Stimulated activated naive CD8-positive, alpha-beta T cell treated with anti-CD3 and anti-CD28 coated beads, Interleukin-15, Interleukin-2, amounts not matched to agents 100 ng/mL and 50 ng/mL, for 24 hours (primary cell): ENCODE measurements around the gene RPS15A.

Source experiments
- H3K27ac Mint-ChIP-seq: one replicate; pipeline ENCODE4 v1.8.0; 2021; ENCODE audit warnings: mild to moderate bottlenecking, mixed read lengths
- H3K27me3 Mint-ChIP-seq: one replicate; pipeline ENCODE4 v1.8.0; 2021; ENCODE audit warnings: mixed read lengths
- H3K36me3 Mint-ChIP-seq: one replicate; pipeline ENCODE4 v1.8.0; 2021; ENCODE audit warnings: low read depth, mixed read lengths
- H3K4me1 Mint-ChIP-seq: one replicate; pipeline ENCODE4 v1.8.0; 2021; ENCODE audit warnings: low read depth, mixed read lengths
- H3K4me3 Mint-ChIP-seq: one replicate; pipeline ENCODE4 v1.8.0; 2021; ENCODE audit warnings: mild to moderate bottlenecking, mixed read lengths
- H3K9me3 Mint-ChIP-seq: one replicate; pipeline ENCODE4 v1.8.0; 2021; ENCODE audit warnings: mixed read lengths

Gene RPS15A

DNA sequence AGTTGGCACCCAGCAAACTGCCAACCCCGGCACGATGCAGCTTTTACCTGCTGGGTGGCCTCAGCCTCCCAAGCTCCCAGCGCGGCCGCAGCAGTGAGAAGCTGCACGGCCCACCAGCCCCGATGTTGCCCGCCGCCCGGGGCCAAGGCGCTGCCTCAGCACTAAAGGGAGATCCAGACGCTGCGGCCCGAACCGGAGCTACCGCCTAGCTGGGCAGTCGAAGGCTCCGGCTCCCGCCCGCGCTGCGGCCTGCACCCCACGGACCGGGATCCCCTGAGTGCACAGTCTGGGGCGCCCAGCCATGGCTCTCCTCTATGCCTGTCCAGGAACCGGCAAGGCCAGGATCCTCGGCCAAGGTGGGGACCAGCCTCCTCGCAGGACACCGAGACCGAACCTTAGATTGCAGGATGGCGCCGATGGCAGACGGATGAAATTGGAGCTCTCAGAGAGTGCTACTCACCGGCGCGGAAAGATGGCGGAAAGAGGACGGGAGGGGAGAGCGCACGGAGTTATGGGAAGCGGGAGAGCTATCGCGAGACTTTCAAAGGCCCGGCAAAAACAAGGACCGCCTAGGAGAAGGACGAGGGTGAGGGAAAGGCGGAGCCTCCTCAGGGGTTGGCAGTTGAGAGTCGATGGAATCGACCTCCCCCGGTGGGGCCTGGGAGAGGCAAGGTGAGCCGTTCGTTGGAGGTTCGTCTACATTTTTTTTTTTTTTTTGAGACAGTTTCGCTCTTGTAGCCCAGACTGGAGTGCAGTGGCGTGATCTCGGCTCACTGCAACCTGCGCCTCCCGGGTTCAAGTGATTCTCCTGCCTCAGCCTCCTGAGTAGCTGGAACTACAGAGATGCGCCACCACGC is at the start of gene RPS15A:
Gene RPS15A, minus strand, starts transcription at position 485 of the 857 bp plus-strand sequence. CDS start 1,221 bp downstream, outside the sequence.
- no peaks in the 10 kb centered on the region for H3K27me3 Mint-ChIP-seq
- no peaks in the 10 kb centered on the region for H3K9me3 Mint-ChIP-seq
- H3K36me3 Mint-ChIP-seq = peaks cover 82% of the 10 kb centered on the region
- H3K4me3 Mint-ChIP-seq = peak within 1 kb of the TSS; percentile 98
- peak within 1 kb of the TSS; percentile 97 for H3K27ac Mint-ChIP-seq
- H3K4me1 Mint-ChIP-seq = peaks cover 61% of the 10 kb centered on the region

DNA sequence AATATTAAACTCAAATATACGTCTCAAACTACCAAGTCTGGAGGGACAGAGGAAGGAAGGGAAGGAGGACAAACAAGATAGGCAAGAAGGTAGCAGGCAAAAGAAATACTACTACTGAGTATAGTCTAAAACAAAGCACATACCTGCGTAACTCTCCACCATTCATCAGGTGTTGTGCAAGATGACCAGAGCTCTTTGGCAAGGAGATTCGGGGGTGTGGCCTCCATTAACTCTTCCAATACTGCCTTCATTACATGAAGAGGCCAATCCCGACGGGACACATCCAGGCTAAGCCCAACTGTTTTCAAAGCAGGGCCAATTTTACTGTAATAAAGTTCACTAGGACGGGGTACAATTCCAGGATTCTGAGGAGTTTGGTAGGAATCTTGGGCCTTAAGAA is 49.4 kb upstream of the RPS15A start:
- H3K4me3 Mint-ChIP-seq = no peak overlapping the region
- H3K27ac Mint-ChIP-seq = no peak overlapping the region
- H3K27me3 Mint-ChIP-seq = no peaks in the 10 kb centered on the region
- H3K9me3 Mint-ChIP-seq = no peaks in the 10 kb centered on the region
- H3K4me1 Mint-ChIP-seq = peaks cover 16% of the 10 kb centered on the region
- H3K36me3 Mint-ChIP-seq = peaks cover 81% of the 10 kb centered on the region

DNA sequence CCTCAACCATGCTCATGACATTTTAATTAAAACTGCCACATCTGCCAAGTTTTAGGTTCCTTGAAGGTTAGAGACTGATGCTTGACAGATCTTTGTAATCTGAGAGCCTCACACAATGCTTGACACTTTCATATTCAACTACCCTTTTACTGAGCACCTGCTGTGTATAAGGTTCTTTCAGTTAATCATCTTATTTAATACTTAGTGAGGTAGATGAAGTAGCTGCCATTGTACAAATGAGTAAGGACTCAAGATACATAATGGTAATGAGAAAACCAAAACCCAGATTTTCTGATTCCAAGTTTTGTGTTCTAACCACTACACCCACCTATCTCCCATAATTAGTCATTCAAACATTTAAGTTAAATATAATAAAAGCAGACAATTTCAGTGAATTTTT is 46.6 kb upstream of the RPS15A start:
- Mint-ChIP-seq H3K27me3 (no peaks in the 10 kb centered on the region), H3K4me1 (peaks cover 16% of the 10 kb centered on the region), H3K36me3 (peaks cover 73% of the 10 kb centered on the region), H3K27ac (peak overlapping the region; percentile 28), H3K9me3 (no peaks in the 10 kb centered on the region), H3K4me3 (no peak overlapping the region)

DNA sequence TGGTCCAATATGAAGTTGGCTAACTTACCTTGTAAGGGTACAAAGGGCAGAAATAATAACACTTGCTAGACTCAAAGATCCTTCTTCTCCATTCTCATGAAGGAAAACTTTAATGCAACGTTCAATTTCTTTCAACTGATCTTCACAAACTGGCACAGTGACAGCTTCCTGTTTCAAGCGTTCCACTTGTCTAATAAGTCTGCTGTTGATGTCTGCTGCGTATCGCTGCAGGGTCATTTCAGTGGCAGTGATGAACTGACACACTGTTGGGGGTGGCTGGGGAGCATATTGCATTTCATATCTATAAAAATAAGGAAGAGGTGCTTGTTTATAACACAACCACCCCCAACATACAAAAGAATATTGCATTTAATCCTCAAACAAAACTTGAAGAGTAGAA is 44.7 kb upstream of the RPS15A start:
- Mint-ChIP-seq H3K27me3 (no peaks in the 10 kb centered on the region), H3K9me3 (no peaks in the 10 kb centered on the region), H3K4me1 (peaks cover 16% of the 10 kb centered on the region), H3K27ac (peak overlapping the region; percentile 28), H3K4me3 (no peak overlapping the region), H3K36me3 (peaks cover 74% of the 10 kb centered on the region)

DNA sequence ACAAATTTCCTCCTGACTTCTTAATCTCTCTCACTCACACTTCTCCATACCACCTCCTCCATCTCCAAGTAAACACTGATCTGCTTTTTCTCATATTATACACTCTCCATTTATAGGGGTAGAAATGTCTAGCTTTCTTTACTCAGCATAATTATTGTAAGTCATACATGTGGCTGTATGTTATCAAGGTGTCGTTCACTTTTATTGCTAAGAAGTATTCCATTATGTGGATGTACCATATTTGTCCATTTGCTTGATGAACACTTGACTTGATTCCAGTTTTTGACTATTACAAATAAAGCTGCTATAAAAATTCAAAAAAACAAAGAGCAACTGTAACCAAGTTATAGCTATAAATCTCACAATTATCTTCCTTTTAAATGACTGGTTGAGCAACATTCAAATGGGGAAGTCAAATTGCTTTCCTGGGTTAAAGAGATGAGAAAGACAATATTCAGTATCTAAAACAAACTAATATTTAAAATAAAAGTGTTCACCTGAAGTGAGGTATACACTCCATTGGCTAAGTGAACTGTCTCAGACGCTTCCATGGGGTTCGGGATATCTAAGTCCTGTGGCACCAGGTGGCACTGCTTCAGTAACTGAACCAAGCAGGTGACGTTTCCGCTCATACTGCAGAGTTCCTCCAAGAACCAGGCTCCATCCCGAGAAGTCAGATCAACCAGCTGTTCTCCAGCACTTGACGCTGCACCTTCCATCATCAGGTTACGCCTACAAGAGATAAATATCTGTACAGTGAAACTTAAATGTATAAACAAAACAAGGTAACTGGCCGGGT is 43.8 kb upstream of the RPS15A start:
- Mint-ChIP-seq H3K9me3 (no peaks in the 10 kb centered on the region), H3K4me1 (peaks cover 16% of the 10 kb centered on the region), H3K4me3 (no peak overlapping the region), H3K27ac (no peak overlapping the region), H3K27me3 (no peaks in the 10 kb centered on the region), H3K36me3 (peaks cover 75% of the 10 kb centered on the region)

DNA sequence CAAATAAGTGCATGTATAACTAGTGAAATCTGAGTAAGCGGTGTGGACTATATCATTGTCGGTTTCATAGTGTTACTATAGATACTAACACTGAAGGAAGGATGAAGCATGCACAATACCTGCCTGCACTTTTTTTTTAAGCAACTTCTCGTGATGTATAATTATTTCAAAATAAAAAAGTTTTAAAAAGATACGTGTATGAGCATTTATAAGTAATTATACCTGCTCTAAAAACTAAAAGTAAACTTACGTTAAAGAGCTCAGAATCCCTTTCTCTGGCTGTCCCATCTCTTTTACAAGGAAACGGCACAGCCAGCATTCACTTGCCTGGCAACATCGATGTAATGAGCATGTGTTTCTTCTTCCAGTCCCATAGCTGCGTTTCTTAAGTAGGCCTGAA is 42.5 kb upstream of the RPS15A start:
- Mint-ChIP-seq H3K36me3 (peaks cover 73% of the 10 kb centered on the region), H3K27me3 (no peaks in the 10 kb centered on the region), H3K4me1 (peaks cover 15% of the 10 kb centered on the region), H3K27ac (no peak overlapping the region), H3K4me3 (no peak overlapping the region), H3K9me3 (no peaks in the 10 kb centered on the region)

DNA sequence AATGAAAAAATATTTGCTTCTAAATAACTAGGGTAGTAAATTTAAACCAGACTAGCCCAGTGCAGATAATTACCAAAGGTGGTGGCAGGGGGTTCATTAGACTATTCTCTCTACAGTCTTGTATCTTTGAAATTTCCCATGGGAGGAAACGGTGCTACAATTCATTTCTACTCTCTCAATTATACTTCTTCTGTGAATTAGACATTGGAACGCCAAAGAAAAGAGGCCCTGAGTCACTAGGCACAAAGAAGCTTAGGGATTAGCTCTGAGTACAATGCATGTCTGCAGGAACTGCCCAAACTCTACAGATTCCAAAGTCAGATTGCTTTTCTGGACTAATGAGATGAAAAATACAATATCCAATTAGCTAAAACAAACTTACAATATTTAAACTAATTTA is 41.9 kb upstream of the RPS15A start:
- Mint-ChIP-seq H3K4me1 (peaks cover 10% of the 10 kb centered on the region), H3K36me3 (peaks cover 67% of the 10 kb centered on the region)

DNA sequence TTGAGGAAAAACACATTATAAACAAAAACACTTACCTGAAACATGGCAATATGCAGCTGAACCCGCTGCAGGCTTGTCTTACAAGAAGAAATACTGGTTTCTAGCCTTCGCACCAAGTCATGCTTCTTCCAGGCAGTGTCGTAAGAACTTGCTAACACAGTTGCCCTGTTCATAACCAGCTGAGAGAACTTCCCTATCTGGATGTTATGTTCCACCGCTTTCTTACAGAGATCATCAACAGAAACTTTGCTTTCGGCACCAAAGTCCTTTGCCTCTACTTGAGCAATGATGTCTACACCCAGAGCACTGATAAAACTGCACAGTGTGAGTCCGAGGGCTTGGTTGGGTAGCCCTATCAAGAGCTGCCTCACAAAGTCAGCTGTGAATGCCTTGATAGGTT is 39.1 kb upstream of the RPS15A start:
- H3K4me3 Mint-ChIP-seq = no peak overlapping the region

More for the DNA sequence above, 41.9 kb upstream of the RPS15A start:
- Mint-ChIP-seq H3K4me3 (no peak overlapping the region), H3K27ac (no peak overlapping the region), H3K27me3 (no peaks in the 10 kb centered on the region), H3K9me3 (no peaks in the 10 kb centered on the region)

DNA sequence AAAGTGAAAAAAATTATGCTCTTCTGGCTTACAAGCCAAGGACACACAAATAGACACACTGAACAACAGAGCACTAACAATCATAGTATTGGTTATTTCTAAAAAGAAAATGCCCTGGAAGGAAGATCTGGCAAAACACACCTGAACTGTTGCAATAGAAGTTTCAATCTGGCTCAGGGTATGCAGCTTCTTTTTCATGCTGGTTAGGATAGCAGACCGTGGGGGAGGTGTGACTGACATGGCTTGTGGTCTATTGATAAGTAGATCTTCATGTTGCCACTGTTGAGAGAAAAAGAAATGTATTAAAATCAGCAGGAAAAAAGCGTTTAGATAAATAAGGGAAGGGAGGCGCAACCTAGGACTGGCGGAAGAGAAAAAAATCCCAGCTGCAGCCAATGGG is 37.8 kb upstream of the RPS15A start:
- H3K27me3 Mint-ChIP-seq = no peaks in the 10 kb centered on the region
- no peak overlapping the region for H3K4me3 Mint-ChIP-seq
- no peak overlapping the region for H3K27ac Mint-ChIP-seq
- peaks cover 39% of the 10 kb centered on the region for H3K36me3 Mint-ChIP-seq
- H3K9me3 Mint-ChIP-seq = no peaks in the 10 kb centered on the region
- peaks cover 4% of the 10 kb centered on the region for H3K4me1 Mint-ChIP-seq

More for the DNA sequence above, 39.1 kb upstream of the RPS15A start:
- H3K27ac Mint-ChIP-seq = no peak overlapping the region
- peaks cover 47% of the 10 kb centered on the region for H3K36me3 Mint-ChIP-seq
- H3K4me1 Mint-ChIP-seq = peaks cover 4% of the 10 kb centered on the region
- H3K27me3 Mint-ChIP-seq = no peaks in the 10 kb centered on the region
- H3K9me3 Mint-ChIP-seq = no peaks in the 10 kb centered on the region

DNA sequence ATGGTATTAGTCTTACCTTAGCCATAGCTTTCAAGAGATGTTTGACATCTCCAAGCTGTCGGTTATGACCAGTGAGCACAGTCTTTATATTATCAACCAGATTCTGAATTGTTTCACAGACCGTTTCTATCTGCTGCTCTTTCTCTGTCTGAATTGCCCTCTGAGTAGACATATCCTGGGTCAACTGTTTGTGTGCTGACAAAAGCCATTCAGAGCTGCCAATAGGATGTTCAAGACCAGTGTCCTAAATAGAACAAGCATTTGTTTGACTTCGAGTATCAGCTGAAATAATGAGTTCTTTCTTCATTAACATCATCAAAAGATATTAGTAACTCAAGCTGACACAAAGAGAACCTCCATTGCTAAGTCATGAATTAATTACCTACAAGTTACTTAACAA is 26.2 kb upstream of the RPS15A start:
- Mint-ChIP-seq H3K36me3 (peaks cover 69% of the 10 kb centered on the region), H3K9me3 (no peaks in the 10 kb centered on the region), H3K27ac (no peak overlapping the region), H3K4me1 (peaks cover 11% of the 10 kb centered on the region), H3K4me3 (no peak overlapping the region), H3K27me3 (no peaks in the 10 kb centered on the region)

DNA sequence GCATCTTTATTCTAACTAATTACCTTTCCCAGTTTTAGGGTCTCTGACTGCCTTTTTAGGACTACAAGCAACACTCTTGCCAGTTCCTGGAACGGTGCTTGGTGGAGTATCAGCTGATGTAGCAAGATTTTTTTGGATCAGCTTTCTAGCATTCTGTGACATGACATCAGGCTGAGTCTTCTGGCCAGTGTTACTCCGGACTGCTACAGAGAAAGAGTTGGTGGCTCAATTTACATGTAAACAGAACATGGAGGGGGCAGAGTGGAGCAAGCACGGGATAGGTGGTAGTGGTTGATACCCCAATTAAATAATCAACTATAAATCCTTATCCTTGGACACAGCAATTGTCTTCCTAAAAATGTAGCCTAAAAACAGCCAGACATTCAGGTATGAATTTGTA is 21.8 kb upstream of the RPS15A start:
- Mint-ChIP-seq H3K27ac (no peak overlapping the region), H3K36me3 (peaks cover 78% of the 10 kb centered on the region)

DNA sequence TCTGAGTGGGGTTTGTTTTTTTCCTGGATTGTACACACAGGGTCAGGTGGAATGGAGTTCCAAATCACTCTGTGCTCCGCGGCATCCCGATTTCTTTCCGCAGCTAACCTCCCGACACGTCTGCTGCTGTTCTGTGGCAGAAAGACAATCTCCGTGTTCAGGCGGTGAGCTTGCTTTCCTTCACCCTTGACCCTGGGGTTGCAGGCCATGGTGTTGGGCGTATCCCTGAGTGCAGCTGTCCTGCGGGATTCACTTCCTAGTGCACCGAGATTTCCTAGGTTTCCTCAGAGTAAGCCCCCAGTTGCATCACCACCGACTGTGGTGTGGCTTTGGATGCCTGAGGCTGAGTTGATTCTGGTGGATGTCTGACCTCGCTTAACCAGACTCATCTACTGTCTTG is 19.0 kb upstream of the RPS15A start:
- peaks cover 24% of the 10 kb centered on the region for H3K4me1 Mint-ChIP-seq
- no peak overlapping the region for H3K27ac Mint-ChIP-seq
- H3K36me3 Mint-ChIP-seq = peaks cover 80% of the 10 kb centered on the region
- H3K9me3 Mint-ChIP-seq = no peaks in the 10 kb centered on the region
- no peak overlapping the region for H3K4me3 Mint-ChIP-seq
- H3K27me3 Mint-ChIP-seq = no peaks in the 10 kb centered on the region

More for the DNA sequence above, 21.8 kb upstream of the RPS15A start:
- Mint-ChIP-seq H3K4me1 (no peaks in the 10 kb centered on the region), H3K27me3 (no peaks in the 10 kb centered on the region), H3K4me3 (no peak overlapping the region), H3K9me3 (no peaks in the 10 kb centered on the region)

DNA sequence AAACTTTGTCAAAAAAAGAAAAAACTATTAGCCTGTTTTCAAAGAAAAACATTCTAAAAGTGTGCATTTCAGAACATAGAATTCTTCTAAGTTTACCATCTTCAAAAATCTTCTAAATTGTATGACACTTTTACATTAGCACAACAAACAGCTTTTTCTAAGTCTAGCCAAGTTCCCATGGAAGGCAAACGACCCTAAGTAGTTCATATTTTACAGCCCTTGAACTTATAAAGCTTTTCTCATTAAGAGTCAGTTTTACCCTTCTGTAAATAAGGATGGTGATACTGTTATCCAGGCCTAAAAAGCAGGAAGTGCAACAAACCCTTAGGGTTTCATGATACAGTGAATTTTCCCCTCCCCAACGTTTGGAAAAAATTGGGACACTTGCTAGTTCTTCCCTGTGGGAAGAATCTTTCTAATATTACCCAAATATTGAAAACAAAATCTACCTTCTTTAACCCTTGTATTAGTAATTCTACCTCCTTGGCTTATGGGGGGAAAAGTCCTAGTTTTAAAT is 15.2 kb upstream of the RPS15A start:
- peaks cover 59% of the 10 kb centered on the region for H3K36me3 Mint-ChIP-seq
- no peaks in the 10 kb centered on the region for H3K27me3 Mint-ChIP-seq
- H3K4me1 Mint-ChIP-seq = peaks cover 56% of the 10 kb centered on the region
- no peaks in the 10 kb centered on the region for H3K9me3 Mint-ChIP-seq
- no peak overlapping the region for H3K4me3 Mint-ChIP-seq
- H3K27ac Mint-ChIP-seq = peak overlapping the region; percentile 71

DNA sequence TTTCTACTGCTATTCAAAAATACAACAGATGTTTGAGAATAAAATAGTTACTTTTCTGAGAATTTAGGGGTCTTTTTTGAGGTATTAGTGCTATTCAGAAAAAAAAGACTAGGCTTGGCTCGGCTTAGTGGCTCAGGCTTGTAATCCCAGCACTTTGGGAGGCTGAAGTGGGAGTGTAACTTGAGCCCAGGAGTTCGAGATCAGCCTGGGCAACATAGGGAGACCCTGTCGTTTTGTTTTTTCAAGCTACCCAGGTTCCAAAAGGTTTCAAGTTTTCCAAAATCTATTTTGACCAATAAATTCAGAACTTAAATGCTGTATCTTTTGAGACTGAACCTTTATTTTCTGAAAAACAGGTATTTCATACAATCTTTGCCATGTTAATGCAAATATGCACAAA is 14.4 kb upstream of the RPS15A start:
- Mint-ChIP-seq H3K27me3 (no peaks in the 10 kb centered on the region), H3K4me3 (peak overlapping the region; percentile 51), H3K4me1 (peaks cover 64% of the 10 kb centered on the region), H3K36me3 (peaks cover 59% of the 10 kb centered on the region), H3K9me3 (no peaks in the 10 kb centered on the region), H3K27ac (peak overlapping the region; percentile 71)
